Fibroblast of pulmonary artery (primary cell): Measurements from ENCODE around the gene CACNA1I.

Source experiments
- DNase-seq: peaks from one replicate; pipeline ENCODE4 v3.0.0-alpha.2; 2010; ENCODE audit warnings: low read depth
- H3K4me3 ChIP-seq: replicated peaks from 2 replicates; pipeline ENCODE4 v1.5.1; 2011; ENCODE audit warnings: low read depth, mild to moderate bottlenecking, control low read depth, low read length, moderate library complexity
- CTCF ChIP-seq: IDR thresholded peaks from 2 replicates; pipeline ENCODE4 v1.5.1; 2011; ENCODE audit warnings: mild to moderate bottlenecking, control low read depth, low read length, inconsistent platforms; ENCODE audit errors: missing control alignments

Gene CACNA1I

GRCh38 chr22:39630721-39631120 lies 60.2 kb downstream of the CACNA1I start:
- TF ChIP-seq CTCF = no peak
- no peak overlapping the region for H3K4me3 ChIP-seq
- no peak for DNase-seq

- TF ChIP-seq CTCF = no peak
- no peak for DNase-seq
- H3K4me3 ChIP-seq = no peak overlapping the region
Observed at GRCh38 chr22:39631381-39632286, 61.1 kb downstream of the CACNA1I start.

GRCh38 chr22:39634530-39635405 lies 64.2 kb downstream of the CACNA1I start:
- no peak for TF ChIP-seq CTCF

GRCh38 chr22:39635719-39636118 lies 65.2 kb downstream of the CACNA1I start:
- TF ChIP-seq CTCF = no peak
- H3K4me3 ChIP-seq = no peak overlapping the region
- DNase-seq = no peak

More at GRCh38 chr22:39634530-39635405, 64.2 kb downstream of the CACNA1I start:
- peak; percentile 88 for DNase-seq
- H3K4me3 ChIP-seq = no peak overlapping the region

GRCh38 chr22:39638958-39639357 lies 68.4 kb downstream of the CACNA1I start:
- no peak for DNase-seq
- H3K4me3 ChIP-seq = no peak overlapping the region
- no peak for TF ChIP-seq CTCF

- no peak overlapping the region for H3K4me3 ChIP-seq
- no peak for DNase-seq
- no peak for TF ChIP-seq CTCF
Observed at GRCh38 chr22:39641660-39642310, 71.2 kb downstream of the CACNA1I start.
